ENCODE results near the gene REEP3. TPM values are rescaled to one million over a fixed set of nuclear protein-coding genes. Genes with fewer than 3 reads are reported as not detected.

REEP3 gene
- polyA plus RNA-seq, 1 donor from 2014 or later: 6.9 TPM

DNA sequence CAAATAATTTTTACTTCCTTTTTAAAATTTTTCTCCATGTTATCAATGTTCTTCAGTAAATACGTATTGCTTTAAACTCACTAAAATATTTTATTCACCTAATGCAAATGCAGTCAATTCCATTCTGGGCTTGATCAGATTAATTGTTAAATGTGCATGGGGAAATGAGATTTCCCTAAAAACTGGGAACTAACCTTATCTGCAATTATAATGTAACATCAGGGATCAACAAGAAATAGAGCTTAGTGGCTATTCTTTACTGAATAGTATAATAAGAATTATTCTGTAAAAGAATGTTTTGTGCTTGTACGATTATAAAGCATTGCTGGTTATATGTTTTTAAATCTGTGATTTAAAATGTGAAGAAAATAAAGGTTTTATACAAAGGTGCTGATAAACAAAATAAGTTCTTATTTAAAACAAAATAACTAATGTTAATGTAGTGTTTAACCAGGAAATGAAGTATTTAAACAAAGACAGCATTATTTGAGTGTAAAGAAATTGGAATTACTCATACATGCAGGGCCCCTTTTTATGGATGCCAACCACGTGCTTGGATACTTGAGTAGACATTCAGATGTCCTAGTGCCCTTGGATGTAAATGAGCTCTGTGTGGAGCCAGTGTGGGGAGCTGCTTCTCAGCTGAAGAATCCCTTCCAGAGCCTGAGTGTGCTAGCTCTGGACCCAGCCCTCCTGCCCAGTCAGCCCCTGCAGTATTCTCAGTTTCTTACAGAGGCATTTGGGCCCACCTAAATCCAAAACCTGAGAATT is 84.2 kb downstream of the REEP3 start:
- Histone ChIP-seq H3F3A (ENCODE audit: insufficient read depth, low read length, poor library complexity, severe bottlenecking) (no peaks in the 10 kb centered on the region), H3K4me2 (ENCODE audit: low read length) (no peak overlapping the region), H4K20me1 (ENCODE audit: insufficient read depth) (no peaks in the 10 kb centered on the region), H3K9me3 (ENCODE audit: low read length) (no peaks in the 10 kb centered on the region), H3K36me3 (ENCODE audit: insufficient read depth, low read length) (no peaks in the 10 kb centered on the region), H2AFZ (ENCODE audit: low read depth, low read length) (no peak overlapping the region), H3K9ac (ENCODE audit: low read length) (no peak overlapping the region), H3K79me2 (replicated peaks; ENCODE audit: insufficient read depth, low read length) (no peaks in the 10 kb centered on the region), H3K27me3 (ENCODE audit: insufficient read depth, low read depth, low read length) (no peaks in the 10 kb centered on the region), H3K9me2 (ENCODE audit: insufficient read depth, low read length) (no peaks in the 10 kb centered on the region), H3K27ac (ENCODE audit: low read length) (no peak overlapping the region), H3K4me3 (ENCODE audit: low read length) (no peak overlapping the region)
- TF ChIP-seq RAD21 (conservative IDR thresholded peaks at IDR 0.05): no peak
- TF ChIP-seq SMC3 (conservative IDR thresholded peaks at IDR 0.05; ENCODE audit: poor library complexity): no peak
- TF ChIP-seq, protein P1, sequence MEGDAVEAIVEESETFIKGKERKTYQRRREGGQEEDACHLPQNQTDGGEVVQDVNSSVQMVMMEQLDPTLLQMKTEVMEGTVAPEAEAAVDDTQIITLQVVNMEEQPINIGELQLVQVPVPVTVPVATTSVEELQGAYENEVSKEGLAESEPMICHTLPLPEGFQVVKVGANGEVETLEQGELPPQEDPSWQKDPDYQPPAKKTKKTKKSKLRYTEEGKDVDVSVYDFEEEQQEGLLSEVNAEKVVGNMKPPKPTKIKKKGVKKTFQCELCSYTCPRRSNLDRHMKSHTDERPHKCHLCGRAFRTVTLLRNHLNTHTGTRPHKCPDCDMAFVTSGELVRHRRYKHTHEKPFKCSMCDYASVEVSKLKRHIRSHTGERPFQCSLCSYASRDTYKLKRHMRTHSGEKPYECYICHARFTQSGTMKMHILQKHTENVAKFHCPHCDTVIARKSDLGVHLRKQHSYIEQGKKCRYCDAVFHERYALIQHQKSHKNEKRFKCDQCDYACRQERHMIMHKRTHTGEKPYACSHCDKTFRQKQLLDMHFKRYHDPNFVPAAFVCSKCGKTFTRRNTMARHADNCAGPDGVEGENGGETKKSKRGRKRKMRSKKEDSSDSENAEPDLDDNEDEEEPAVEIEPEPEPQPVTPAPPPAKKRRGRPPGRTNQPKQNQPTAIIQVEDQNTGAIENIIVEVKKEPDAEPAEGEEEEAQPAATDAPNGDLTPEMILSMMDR (IDR thresholded peaks at IDR 0.05; ENCODE audit: poor library complexity, severe bottlenecking): no peak
- no peak for TF ChIP-seq MXI1 (conservative IDR thresholded peaks at IDR 0.05; ENCODE audit: poor library complexity, severe bottlenecking)
- no peak for TF ChIP-seq TAF1 (IDR thresholded peaks at IDR 0.05; ENCODE audit: low read depth)
- no peak for TF ChIP-seq POLR2AphosphoS5 (IDR thresholded peaks at IDR 0.05)
- TF ChIP-seq, protein P2, sequence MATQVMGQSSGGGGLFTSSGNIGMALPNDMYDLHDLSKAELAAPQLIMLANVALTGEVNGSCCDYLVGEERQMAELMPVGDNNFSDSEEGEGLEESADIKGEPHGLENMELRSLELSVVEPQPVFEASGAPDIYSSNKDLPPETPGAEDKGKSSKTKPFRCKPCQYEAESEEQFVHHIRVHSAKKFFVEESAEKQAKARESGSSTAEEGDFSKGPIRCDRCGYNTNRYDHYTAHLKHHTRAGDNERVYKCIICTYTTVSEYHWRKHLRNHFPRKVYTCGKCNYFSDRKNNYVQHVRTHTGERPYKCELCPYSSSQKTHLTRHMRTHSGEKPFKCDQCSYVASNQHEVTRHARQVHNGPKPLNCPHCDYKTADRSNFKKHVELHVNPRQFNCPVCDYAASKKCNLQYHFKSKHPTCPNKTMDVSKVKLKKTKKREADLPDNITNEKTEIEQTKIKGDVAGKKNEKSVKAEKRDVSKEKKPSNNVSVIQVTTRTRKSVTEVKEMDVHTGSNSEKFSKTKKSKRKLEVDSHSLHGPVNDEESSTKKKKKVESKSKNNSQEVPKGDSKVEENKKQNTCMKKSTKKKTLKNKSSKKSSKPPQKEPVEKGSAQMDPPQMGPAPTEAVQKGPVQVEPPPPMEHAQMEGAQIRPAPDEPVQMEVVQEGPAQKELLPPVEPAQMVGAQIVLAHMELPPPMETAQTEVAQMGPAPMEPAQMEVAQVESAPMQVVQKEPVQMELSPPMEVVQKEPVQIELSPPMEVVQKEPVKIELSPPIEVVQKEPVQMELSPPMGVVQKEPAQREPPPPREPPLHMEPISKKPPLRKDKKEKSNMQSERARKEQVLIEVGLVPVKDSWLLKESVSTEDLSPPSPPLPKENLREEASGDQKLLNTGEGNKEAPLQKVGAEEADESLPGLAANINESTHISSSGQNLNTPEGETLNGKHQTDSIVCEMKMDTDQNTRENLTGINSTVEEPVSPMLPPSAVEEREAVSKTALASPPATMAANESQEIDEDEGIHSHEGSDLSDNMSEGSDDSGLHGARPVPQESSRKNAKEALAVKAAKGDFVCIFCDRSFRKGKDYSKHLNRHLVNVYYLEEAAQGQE (IDR thresholded peaks at IDR 0.05; ENCODE audit: borderline replicate concordance): no peak
- no peak for TF ChIP-seq EZH2 (IDR thresholded peaks at IDR 0.05; ENCODE audit: borderline replicate concordance, insufficient read depth, low read length, poor library complexity, severe bottlenecking)
- TF ChIP-seq EP300 (conservative IDR thresholded peaks at IDR 0.05; ENCODE audit: poor library complexity, severe bottlenecking): no peak

DNA sequence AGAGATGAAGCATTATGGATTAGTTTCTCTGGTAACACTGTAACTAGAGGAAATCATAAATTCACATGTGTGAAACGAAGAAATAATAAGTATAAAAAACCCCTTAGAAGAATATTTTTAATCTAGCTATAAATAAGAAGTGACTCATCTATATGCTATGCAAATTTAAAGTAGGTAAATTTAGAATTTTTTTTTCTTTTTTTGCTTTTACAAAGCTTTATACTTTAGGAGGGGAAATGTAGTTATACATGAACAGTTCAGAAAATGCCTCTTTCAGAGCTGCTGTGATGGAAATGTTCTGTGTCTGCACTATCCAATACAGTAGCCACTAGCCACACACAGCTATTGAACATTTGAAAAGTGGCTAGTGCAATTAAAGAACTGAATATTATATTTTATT is 87.3 kb downstream of the REEP3 start:
- no peaks in the 10 kb centered on the region for H3K9me3 ChIP-seq (ENCODE audit: low read length)
- H3K9me2 ChIP-seq (ENCODE audit: insufficient read depth, low read length): no peaks in the 10 kb centered on the region
- no peak overlapping the region for H3K9ac ChIP-seq (ENCODE audit: low read length)
- no peaks in the 10 kb centered on the region for H3K27me3 ChIP-seq (ENCODE audit: insufficient read depth, low read depth, low read length)
- H3K36me3 ChIP-seq (ENCODE audit: insufficient read depth, low read length): no peaks in the 10 kb centered on the region
- H3K79me2 ChIP-seq (replicated peaks; ENCODE audit: insufficient read depth, low read length): no peaks in the 10 kb centered on the region
- H3F3A ChIP-seq (ENCODE audit: insufficient read depth, low read length, poor library complexity, severe bottlenecking): no peaks in the 10 kb centered on the region
- no peak overlapping the region for H3K4me2 ChIP-seq (ENCODE audit: low read length)
- no peak overlapping the region for H3K4me3 ChIP-seq (ENCODE audit: low read length)
- no peak overlapping the region for H3K27ac ChIP-seq (ENCODE audit: low read length)
- no peak overlapping the region for H2AFZ ChIP-seq (ENCODE audit: low read depth, low read length)
- no peaks in the 10 kb centered on the region for H4K20me1 ChIP-seq (ENCODE audit: insufficient read depth)
- TF ChIP-seq, protein P2 (IDR thresholded peaks at IDR 0.05; ENCODE audit: borderline replicate concordance): no peak
- TF ChIP-seq POLR2AphosphoS5 (IDR thresholded peaks at IDR 0.05) (no peak), EZH2 (IDR thresholded peaks at IDR 0.05; ENCODE audit: borderline replicate concordance, insufficient read depth, low read length, poor library complexity, severe bottlenecking) (no peak), RAD21 (conservative IDR thresholded peaks at IDR 0.05) (no peak), TAF1 (IDR thresholded peaks at IDR 0.05; ENCODE audit: low read depth) (no peak), EP300 (conservative IDR thresholded peaks at IDR 0.05; ENCODE audit: poor library complexity, severe bottlenecking) (no peak), SMC3 (conservative IDR thresholded peaks at IDR 0.05; ENCODE audit: poor library complexity) (no peak), MXI1 (conservative IDR thresholded peaks at IDR 0.05; ENCODE audit: poor library complexity, severe bottlenecking) (no peak)
- TF ChIP-seq, protein P1 (IDR thresholded peaks at IDR 0.05; ENCODE audit: poor library complexity, severe bottlenecking): no peak
